A549 treated with dexamethasone at 1 μM for 4 hours (cell line): ENCODE data around the gene PCNX1. TPM values are rescaled to one million over a fixed set of nuclear protein-coding genes. Genes with fewer than 3 reads are reported as not detected.

Experiments used
- total RNA-seq: library from RNA; stranded (reverse); fragments of 200-300 nt; extraction: Qiagen RNA extraction; gene quantifications from 5 replicates; pipeline ENCODE4 v1.2.3, GENCODE V29; 2022

Gene PCNX1
- total RNA-seq = 12.7 to 25.8 TPM (median 22.6 TPM) in 5 replicates

DNA sequence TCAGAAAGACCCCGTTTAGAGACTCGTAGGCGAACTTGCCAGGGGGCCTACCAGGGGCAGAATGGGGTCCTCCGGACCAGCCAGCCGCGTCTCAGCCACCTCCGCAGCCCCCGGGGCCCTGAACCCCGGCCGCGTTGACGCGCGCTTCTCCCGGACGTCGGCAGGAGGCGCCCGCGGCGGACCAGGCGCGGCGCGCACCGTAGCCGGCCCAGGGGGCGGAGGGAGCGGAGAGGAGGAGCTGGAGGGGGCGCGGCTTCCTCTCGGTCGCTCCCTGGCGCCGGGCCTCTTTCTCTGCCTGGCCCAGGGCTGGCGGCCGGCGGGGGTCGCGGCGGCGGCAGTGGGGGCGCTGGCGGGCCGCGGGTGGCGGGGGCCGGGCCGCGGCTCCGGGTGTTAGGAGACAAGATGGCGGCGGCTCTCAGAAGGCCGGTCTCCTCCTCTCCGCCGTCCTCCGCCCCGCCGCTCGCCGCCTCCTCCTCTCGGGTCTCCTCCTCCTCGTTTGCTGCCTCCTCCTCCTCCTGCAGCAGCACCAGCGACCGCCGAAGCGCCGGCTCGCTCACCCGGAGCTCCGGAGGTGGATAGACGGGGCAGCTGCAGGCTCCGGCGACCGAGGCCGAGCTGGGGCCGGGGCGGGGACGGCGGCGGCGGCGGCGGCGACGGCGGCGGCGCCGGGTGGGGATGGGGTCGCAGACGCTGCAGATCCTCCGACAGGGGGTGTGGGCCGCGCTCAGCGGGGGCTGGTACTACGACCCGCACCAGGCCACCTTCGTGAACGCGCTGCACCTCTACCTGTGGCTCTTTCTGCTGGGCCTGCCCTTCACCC, at the start of gene PCNX1:
TSS of gene PCNX1 (plus strand) at position 284 of the 820 bp plus-strand sequence. CDS start at position 676, 392 bp downstream.

Other genes starting within 250 kb of the PCNX1 start
- 4.8 to 7.9 TPM (median 6.8 TPM) in 5 replicates for gene MAP3K9, start 97.9 kb upstream of the PCNX1 start, total RNA-seq